Activated CD4-positive, alpha-beta T cell treated with anti-CD3 and anti-CD28 coated beads, Interleukin-2, Interleukin-4, amounts not matched to agents 100 ng/mL and 50 ng/mL, durations not matched to agents 16 hours and 8 hours (primary cell): ENCODE data around the gene GRIK5.

Experiments used
- DNase-seq: peaks from one replicate; pipeline ENCODE4 v3.0.0-alpha.2; 2020; ENCODE audit warnings: low spot score

GRIK5 gene

DNA sequence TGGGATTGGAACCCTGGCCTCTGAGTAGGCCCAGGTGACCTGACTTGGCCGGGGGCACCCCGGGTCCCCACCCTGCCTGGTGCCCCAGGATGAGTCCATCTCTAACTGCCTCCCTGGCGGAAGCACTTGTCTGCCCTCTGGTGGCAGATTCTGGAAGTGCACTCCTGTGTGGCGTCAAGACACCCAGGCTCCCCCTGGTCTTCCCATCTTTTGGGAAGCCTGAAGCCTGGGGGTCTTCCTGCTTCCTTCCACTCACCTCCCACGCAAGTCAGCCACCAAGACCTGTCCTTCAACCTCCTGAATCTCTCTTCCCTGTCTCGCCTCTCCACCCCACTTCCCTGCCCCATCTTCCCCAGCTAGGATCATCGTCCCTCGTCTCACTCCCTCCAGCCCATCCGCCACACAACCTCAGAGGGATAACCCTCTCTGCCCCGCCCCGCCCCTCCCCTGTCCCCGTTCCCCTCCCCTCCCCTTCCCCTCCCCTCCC is 118.3 kb downstream of the GRIK5 start:
- DNase-seq: peak; percentile 86
